Measurements from ENCODE around the gene C1QBP.
A peak's percentile ranks its signal among the peaks of the same experiment; 100 is the strongest.

Gene C1QBP

DNA sequence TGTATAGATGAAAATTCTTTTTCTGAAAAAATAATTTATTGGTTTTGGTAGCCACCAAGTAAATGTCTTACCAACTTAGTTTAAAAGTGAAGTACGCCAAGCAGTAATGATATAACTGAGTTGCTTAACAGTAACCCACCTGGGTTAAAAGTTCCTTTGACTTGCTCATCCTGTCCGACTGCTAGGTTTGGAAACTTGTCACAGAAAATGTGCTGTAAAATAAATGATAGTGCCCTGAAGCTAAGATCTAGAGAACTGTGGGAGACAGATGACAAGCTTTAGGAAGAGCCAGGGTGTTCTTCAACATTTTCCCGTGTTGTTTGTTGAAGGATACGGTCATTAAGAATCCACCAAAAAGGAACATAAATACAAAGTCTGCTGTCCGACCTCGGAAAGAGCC is 42.0 kb upstream of the C1QBP start:
- CTCF ChIA-PET, result no interaction called here
- no peak for TF ChIP-seq CTCF (conservative IDR thresholded peaks at IDR 0.05; ENCODE audit: low read depth)

DNA sequence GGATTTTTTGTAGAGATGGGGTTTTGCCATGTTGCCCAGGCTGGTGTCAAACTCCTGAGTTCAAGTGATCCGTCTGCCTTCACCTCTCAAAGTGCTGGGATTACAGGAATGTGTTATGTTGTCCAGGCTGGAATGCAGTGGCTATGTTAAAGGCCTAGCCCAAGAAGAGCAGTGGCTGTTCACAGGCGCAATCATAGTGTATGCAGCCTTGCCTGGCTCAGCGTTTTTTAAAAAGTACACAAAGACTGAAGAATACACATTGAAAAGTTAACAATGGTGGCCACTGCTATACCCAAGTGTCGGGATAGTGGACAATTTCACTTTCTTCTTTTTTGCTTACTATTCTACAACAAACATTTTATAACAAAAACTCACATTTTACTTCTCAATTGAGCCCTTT is 40.0 kb upstream of the C1QBP start:
- TF ChIP-seq CTCF (conservative IDR thresholded peaks at IDR 0.05; ENCODE audit: low read depth), result no peak
- DNase-seq (ENCODE audit: low spot score), result no peak
- CTCF ChIA-PET, result no interaction called here
- no peak overlapping the region for H3K27ac ChIP-seq
- POLR2A ChIA-PET (ENCODE audit: low non-redundant PET), result interaction anchor here (0.6 kb wide), 1 partner anchor 265 kb away, joined by 5 read pairs; no protein-coding TSS in a partner anchor

More for the DNA sequence above, 42.0 kb upstream of the C1QBP start:
- POLR2A ChIA-PET (ENCODE audit: low non-redundant PET), result no interaction called here
- no peak for DNase-seq (ENCODE audit: low spot score)
- H3K27ac ChIP-seq, result no peak overlapping the region

- ChIA-PET CTCF (no interaction called here), POLR2A (ENCODE audit: low non-redundant PET) (no interaction called here)
- no peak for DNase-seq (ENCODE audit: low spot score)
- no peak overlapping the region for H3K27ac ChIP-seq
- TF ChIP-seq CTCF (conservative IDR thresholded peaks at IDR 0.05; ENCODE audit: low read depth), result no peak
Measured at GRCh38 chr17:5473906-5474305, 35.0 kb upstream of the C1QBP start.

GRCh38 chr17:5472511-5472910 is 33.6 kb upstream of the C1QBP start:
- H3K27ac ChIP-seq, result no peak overlapping the region
- TF ChIP-seq CTCF (conservative IDR thresholded peaks at IDR 0.05; ENCODE audit: low read depth), result no peak
- ChIA-PET POLR2A (ENCODE audit: low non-redundant PET) (no interaction called here), CTCF (no interaction called here)
- no peak for DNase-seq (ENCODE audit: low spot score)

DNA sequence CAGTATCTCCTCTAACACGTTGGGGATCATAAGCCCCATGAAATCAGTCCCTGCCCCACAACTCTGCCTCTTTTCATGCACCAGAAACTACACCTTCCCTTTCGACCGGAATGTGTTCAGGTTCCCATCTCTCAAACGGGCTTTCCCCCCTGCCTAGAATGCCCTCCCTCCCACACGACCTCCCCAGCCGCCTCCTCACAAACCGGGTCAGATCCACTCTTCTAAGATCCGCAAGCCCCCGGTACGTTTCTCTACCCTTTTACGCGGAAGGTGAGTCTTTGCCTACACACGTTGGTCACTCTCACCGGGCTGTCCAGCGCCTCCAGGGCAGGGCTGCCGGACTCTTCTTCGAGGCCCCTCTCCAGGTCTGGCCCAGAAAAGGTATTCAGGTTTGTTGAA is 29.1 kb upstream of the C1QBP start:
- ChIA-PET CTCF (interaction anchor here (1.0 to 1.2 kb wide), 2 partner anchors 29 to 31 kb away, joined by 3 to 4 read pairs; partner anchors contain the start of gene C1QBP), POLR2A (ENCODE audit: low non-redundant PET) (no interaction called here)
- TF ChIP-seq CTCF (conservative IDR thresholded peaks at IDR 0.05; ENCODE audit: low read depth), result no peak
- peak; percentile 39 for DNase-seq (ENCODE audit: low spot score)
- H3K27ac ChIP-seq, result peak overlapping the region; percentile 72

- H3K27ac ChIP-seq, result no peak overlapping the region; the same call in 1 of the 2 replicates
- peak; percentile 16 for DNase-seq (ENCODE audit: low spot score)
- CTCF ChIA-PET, result interaction anchor here (1.0 kb wide), 1 partner anchor 30 kb away, joined by 3 read pairs; no protein-coding TSS in a partner anchor
- no peak for TF ChIP-seq CTCF (conservative IDR thresholded peaks at IDR 0.05; ENCODE audit: low read depth)
- POLR2A ChIA-PET (ENCODE audit: low non-redundant PET), result no interaction called here
Measured at GRCh38 chr17:5467416-5467815, 28.5 kb upstream of the C1QBP start.

GRCh38 chr17:5466295-5466694 is 27.3 kb upstream of the C1QBP start:
- ChIA-PET CTCF (no interaction called here), POLR2A (ENCODE audit: low non-redundant PET) (no interaction called here)
- no peak for TF ChIP-seq CTCF (conservative IDR thresholded peaks at IDR 0.05; ENCODE audit: low read depth)
- no peak for DNase-seq (ENCODE audit: low spot score)
- no peak overlapping the region for H3K27ac ChIP-seq

All from RWPE1 (cell line).